Muscle of leg (tissue), 11 donors: Measurements from ENCODE around the gene FRS2. TPM values are rescaled to one million over a fixed set of nuclear protein-coding genes. Genes with fewer than 3 reads are reported as not detected.

Source experiments
- DNase-seq: peaks from one replicate; pipeline ENCODE4 v3.0.0; 2013
- H3K27ac ChIP-seq: one replicate; pipeline ENCODE4 v1.5.1; 2013; ENCODE audit warnings: mild to moderate bottlenecking, low read length, control low read depth
- H3K27me3 ChIP-seq: one replicate; pipeline ENCODE4 v1.6.1; 2013; ENCODE audit warnings: low read length; ENCODE audit not compliant: control insufficient read depth, insufficient read depth
- H3K36me3 ChIP-seq: one replicate; pipeline ENCODE4 v1.6.1; 2013; ENCODE audit warnings: low read length; ENCODE audit not compliant: control insufficient read depth, insufficient read depth
- H3K4me1 ChIP-seq: one replicate; pipeline ENCODE4 v1.6.1; 2013; ENCODE audit warnings: low read length; ENCODE audit not compliant: control insufficient read depth, insufficient read depth
- H3K4me3 ChIP-seq: one replicate; pipeline ENCODE4 v1.5.1; 2013; ENCODE audit warnings: low read length, control low read depth
- H3K9me3 ChIP-seq: replicated peaks from 2 replicates; pipeline ENCODE4 v1.6.1; 2013; ENCODE audit warnings: low read depth, low read length; ENCODE audit not compliant: control insufficient read depth
- WGBS: methylation state at CpG from one replicate; pipeline ENCODE4 v1.1.5; 2013; ENCODE audit warnings: missing lambda C conversion rate; ENCODE audit not compliant: insufficient coverage; 5-methylcytosine and 5-hydroxymethylcytosine counted together
- polyA plus RNA-seq, 8 donors: library from polyadenylated mRNA; unstranded; fragments of 120-200 nt; gene quantifications; one replicate each; pipeline versions ENCODE4 v1.2.1 to v1.2.3, GENCODE V29; 2013; ENCODE audit warnings: inconsistent platforms in 1 of 8, low replicate concordance in 1 of 8; ENCODE audit not compliant: insufficient read length in 8 of 8, insufficient read depth in 1 of 8
- total RNA-seq: library from RNA; stranded (reverse); fragments of 120-200 nt; gene quantifications from one replicate; pipeline ENCODE4 v1.2.4, GENCODE V29; 2013

FRS2 gene
- total and polyA plus RNA-seq, 9 donors = 12.9 to 28.8 (median 20.2) TPM

- Histone ChIP-seq H3K27me3 (no peaks in the 10 kb centered on the region), H3K4me1 (no peaks in the 10 kb centered on the region), H3K36me3 (peaks cover 24% of the 10 kb centered on the region), H3K27ac (no peak overlapping the region), H3K4me3 (no peak overlapping the region), H3K9me3 (no peaks in the 10 kb centered on the region)
- no CpG with 5 or more reads among the region's 3 CpGs for WGBS
- DNase-seq = no peak
Observed at GRCh38 chr12:69575346-69575745, 105.2 kb downstream of the FRS2 start.

DNA sequence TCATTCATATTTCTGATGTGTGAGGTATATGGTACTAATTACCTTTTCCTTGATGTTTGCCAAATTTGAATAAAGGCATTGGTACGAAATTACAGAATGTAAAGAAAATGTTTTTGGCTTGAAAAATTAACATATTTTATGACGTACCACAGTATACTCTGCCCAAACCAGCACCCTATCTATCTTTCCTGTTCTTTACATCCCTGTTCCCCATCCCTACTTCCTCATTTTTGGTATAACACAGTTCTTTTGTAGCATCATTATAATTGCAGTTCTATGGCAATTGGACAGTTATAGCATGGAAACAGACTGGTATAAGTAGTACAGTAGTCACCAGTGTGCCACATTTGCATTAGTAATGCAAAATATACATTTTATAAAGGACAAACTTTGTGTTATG, 108.1 kb downstream of the FRS2 start:
- H3K36me3 ChIP-seq = peaks cover 16% of the 10 kb centered on the region
- H3K9me3 ChIP-seq = no peaks in the 10 kb centered on the region
- H3K27me3 ChIP-seq = no peaks in the 10 kb centered on the region
- no CpG with 5 or more reads among the region's 2 CpGs for WGBS
- H3K27ac ChIP-seq = no peak overlapping the region
- no peak for DNase-seq
- no peak overlapping the region for H3K4me3 ChIP-seq
- H3K4me1 ChIP-seq = no peaks in the 10 kb centered on the region

DNA sequence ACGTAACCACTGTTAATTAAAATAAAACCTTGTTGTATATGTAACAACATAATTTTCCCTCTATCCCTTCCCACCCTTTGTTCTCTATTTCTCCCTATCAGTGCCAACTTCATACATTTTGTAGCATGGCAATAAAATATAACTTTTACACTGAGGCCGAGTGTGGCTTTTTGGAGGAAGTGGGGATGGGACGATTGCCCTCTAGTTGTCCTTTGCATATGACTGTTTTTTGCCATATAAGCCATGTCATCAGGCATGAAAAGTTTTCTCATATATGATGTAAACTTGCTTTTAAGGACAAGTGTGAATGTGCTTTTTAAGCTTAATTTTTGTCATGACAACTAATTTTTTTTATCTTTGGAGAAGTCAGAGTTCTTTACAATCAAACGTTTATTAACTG, 108.8 kb downstream of the FRS2 start:
- no peak overlapping the region for H3K4me3 ChIP-seq
- H3K36me3 ChIP-seq = peaks cover 14% of the 10 kb centered on the region
- H3K27me3 ChIP-seq = no peaks in the 10 kb centered on the region
- WGBS = no CpG with 5 or more reads among the region's 4 CpGs
- no peak overlapping the region for H3K27ac ChIP-seq
- DNase-seq = no peak
- no peaks in the 10 kb centered on the region for H3K9me3 ChIP-seq
- H3K4me1 ChIP-seq = no peaks in the 10 kb centered on the region

DNA sequence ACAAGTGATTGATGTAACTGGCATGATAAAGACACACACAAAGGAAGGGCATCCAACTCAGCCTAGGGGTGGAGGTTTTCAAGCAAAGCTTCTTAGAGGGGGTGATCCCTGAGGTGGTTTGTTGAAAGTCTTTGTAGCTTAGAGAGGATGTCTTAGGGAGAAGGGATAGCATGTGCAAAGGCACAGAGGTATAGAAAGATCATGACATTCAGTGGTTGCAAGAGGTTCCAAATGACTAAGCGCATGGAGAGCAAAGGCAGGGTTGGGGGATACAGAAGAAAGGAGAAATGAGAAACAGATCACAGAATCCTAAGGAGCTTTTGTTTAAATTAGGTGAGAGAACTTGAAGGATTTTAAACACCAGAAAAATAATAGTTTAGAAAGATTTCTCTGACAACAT, 109.9 kb downstream of the FRS2 start:
- H3K4me1 ChIP-seq = no peaks in the 10 kb centered on the region

DNA sequence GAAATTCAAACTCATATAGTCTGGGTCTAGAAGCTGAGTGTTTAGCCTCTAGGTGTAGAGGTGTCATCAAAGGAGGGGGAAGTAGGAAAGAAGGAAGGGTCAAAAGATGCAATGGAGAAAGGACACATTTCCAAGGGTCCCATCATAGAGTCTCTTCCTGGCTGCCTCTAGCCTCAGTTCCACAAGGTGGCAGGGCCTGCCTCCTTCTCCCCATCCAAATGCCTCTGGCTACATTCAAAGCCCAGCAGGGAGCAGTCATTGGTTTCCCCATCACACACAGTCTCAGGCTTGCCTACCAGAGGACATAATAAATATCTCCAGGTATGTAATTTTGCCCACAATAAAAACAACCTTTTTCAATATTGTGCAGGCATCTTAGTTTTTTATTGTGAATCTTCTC, 113.0 kb downstream of the FRS2 start:
- H3K36me3 ChIP-seq = peaks cover 10% of the 10 kb centered on the region
- H3K9me3 ChIP-seq = no peaks in the 10 kb centered on the region
- peaks cover 6% of the 10 kb centered on the region for H3K4me1 ChIP-seq
- no peak overlapping the region for H3K4me3 ChIP-seq
- DNase-seq = no peak
- no peak overlapping the region for H3K27ac ChIP-seq
- H3K27me3 ChIP-seq = no peaks in the 10 kb centered on the region

More for the DNA sequence above, 109.9 kb downstream of the FRS2 start:
- 100% methylated on average over 1 of the region's 1 CpG for WGBS
- no peak overlapping the region for H3K27ac ChIP-seq
- no peak for DNase-seq
- no peak overlapping the region for H3K4me3 ChIP-seq
- H3K27me3 ChIP-seq = no peaks in the 10 kb centered on the region
- peaks cover 4% of the 10 kb centered on the region for H3K36me3 ChIP-seq
- H3K9me3 ChIP-seq = no peaks in the 10 kb centered on the region

GRCh38 chr12:69585189-69586062, 115.2 kb downstream of the FRS2 start, which contains the start of gene CCT2:
CCT2 (plus strand) TSS chr12:69585459; CDS start chr12:69585522, 63 bp downstream.
- under 1% methylated on average over 57 of the region's 63 CpGs for WGBS
- peak; percentile 99 for DNase-seq
- Histone ChIP-seq H3K36me3 (peaks cover 27% of the 10 kb centered on the region), H3K27ac (peak within 1 kb of the TSS; percentile 99), H3K4me3 (peak within 1 kb of the TSS; percentile 99), H3K27me3 (no peaks in the 10 kb centered on the region), H3K9me3 (no peaks in the 10 kb centered on the region), H3K4me1 (peaks cover 6% of the 10 kb centered on the region)

- H3K4me1 ChIP-seq = peaks cover 6% of the 10 kb centered on the region
- H3K36me3 ChIP-seq = peaks cover 47% of the 10 kb centered on the region
- H3K27ac ChIP-seq = no peak overlapping the region
- no CpG with 5 or more reads among the region's 4 CpGs for WGBS
- H3K27me3 ChIP-seq = no peaks in the 10 kb centered on the region
- H3K4me3 ChIP-seq = no peak overlapping the region
- no peaks in the 10 kb centered on the region for H3K9me3 ChIP-seq
- DNase-seq = no peak
Observed at GRCh38 chr12:69588527-69588926, 118.3 kb downstream of the FRS2 start.

DNA sequence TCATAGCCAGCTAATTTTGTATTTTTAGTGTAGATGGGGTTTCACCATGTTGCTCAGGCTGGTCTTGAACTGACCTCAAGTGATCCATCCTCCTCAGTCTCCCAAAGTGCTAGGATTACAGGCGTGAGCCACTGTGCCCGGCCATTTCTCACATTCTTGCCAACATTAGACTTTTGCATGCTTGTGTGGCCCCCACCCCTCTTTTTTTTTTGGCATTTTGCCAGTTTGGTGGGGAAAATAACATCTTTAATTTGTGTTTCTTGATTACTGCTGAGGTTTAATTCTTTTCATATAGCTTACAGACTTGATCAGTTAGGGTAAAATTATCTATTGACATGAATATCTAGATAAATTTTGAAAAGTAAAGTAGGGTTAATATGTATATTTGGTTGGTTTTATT, 118.9 kb downstream of the FRS2 start:
- Histone ChIP-seq H3K9me3 (no peaks in the 10 kb centered on the region), H3K27ac (no peak overlapping the region), H3K27me3 (no peaks in the 10 kb centered on the region), H3K36me3 (peaks cover 51% of the 10 kb centered on the region), H3K4me1 (peaks cover 6% of the 10 kb centered on the region), H3K4me3 (no peak overlapping the region)
- WGBS = no CpG with 5 or more reads among the region's 2 CpGs
- no peak for DNase-seq

GRCh38 chr12:69595689-69596088, 125.5 kb downstream of the FRS2 start:
- Histone ChIP-seq H3K27ac (no peak overlapping the region), H3K4me1 (no peaks in the 10 kb centered on the region), H3K36me3 (peaks cover 64% of the 10 kb centered on the region), H3K27me3 (no peaks in the 10 kb centered on the region), H3K9me3 (no peaks in the 10 kb centered on the region), H3K4me3 (no peak overlapping the region)
- no CpG with 5 or more reads among the region's 2 CpGs for WGBS
- no peak for DNase-seq

DNA sequence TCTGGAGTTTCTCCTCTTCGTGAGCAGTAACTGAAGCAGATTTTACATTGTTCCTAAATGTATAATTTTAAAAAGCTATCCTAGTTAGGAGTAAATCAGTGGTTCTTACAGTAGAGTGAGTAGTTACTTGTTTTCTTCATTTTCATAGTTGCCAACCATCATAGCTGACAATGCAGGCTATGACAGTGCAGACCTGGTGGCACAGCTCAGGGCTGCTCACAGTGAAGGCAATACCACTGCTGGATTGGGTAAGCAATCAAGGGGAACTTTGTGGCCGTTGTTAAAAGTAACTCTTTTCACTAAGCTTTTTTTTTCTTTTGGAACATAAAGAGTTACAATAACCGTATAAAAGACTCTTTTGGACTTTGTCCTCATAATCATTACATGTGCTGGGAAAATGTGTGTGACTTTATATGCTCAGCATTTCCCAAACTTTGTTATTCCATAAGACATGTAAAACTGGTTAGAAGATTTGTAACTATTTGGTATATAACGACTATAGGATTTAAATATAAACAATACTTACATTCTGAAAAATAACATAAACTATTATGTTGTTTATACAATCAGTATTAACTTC, 128.1 kb downstream of the FRS2 start:
- Histone ChIP-seq H3K27me3 (no peaks in the 10 kb centered on the region), H3K9me3 (peaks cover under 1% of the 10 kb centered on the region), H3K4me1 (no peaks in the 10 kb centered on the region), H3K36me3 (peaks cover 62% of the 10 kb centered on the region), H3K27ac (no peak overlapping the region), H3K4me3 (no peak overlapping the region)
- no peak for DNase-seq
- WGBS = no CpG with 5 or more reads among the region's 4 CpGs
